Measurements from ENCODE around the gene FAM171A1. TPM values are rescaled to one million over a fixed set of nuclear protein-coding genes. Genes with fewer than 3 reads are reported as not detected.

The FAM171A1 gene
- total and polyA plus RNA-seq, 2 of the 13 experiments (the other 11 are each of a cell fraction or from before 2014, with no cell fraction given), result 21.5 to 34.7 TPM

DNA sequence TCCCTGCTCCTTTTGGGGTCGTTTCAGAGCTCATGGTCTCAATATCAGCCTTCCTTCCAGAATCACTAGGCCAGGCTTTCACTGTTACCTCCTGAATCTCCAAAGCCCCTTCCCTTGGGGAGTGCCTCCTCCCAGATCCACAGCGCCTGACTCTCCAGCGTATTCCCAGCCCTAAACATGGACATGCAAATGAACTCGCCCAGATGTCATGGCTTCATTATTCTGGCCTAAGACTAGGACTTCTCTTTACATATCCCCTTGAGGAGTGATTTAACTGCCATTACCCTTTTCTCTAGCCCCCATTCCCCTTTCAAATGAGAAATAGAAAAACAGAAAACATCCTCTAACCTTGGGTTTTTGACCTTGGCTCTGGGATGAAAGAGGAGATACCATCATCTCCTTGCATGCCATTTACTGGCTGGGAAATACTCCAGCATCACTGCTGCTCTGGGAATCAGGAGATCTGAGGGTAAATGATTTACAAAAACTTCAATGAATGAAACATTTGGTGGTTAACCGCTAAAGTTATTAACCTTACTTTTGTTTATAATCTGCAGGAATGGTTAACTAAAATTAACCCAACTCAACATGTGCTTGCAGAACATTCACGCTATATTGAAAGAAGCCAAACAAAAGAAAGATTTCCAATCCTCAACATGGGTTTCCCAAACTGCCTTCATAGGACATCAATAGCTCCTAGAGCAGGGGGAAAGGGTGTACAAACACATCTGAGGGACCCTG, 37.0 kb downstream of the FAM171A1 start (continued):
- TF ChIP-seq RBM22 (optimal IDR thresholded peaks at IDR 0.05; ENCODE audit: low read length) (no peak), ZFY (CRISPR knock-in tag; IDR thresholded peaks at IDR 0.05) (no peak; the same call in 1 of the 2 replicates), ZNF3 (CRISPR knock-in tag; IDR thresholded peaks at IDR 0.05) (no peak), ZNF605 (CRISPR knock-in tag; IDR thresholded peaks at IDR 0.05) (peak; percentile 29; the same call in 1 of the 2 replicates), ZSCAN20 (CRISPR knock-in tag; IDR thresholded peaks at IDR 0.05; ENCODE audit: borderline replicate concordance) (no peak), HNRNPUL1 (IDR thresholded peaks at IDR 0.05; ENCODE audit: low read depth, low read length) (no peak), ETV6 (CRISPR knock-in tag; conservative IDR thresholded peaks at IDR 0.05) (no peak), POLR2AphosphoS5 (IDR thresholded peaks at IDR 0.05; ENCODE audit: low read depth, low read length) (no peak), PPARG (CRISPR knock-in tag; conservative IDR thresholded peaks at IDR 0.05) (no peak; the same call in 1 of the 2 replicates), ZNF432 (CRISPR knock-in tag; IDR thresholded peaks at IDR 0.05; ENCODE audit: borderline replicate concordance) (no peak), ZNF460 (CRISPR knock-in tag; IDR thresholded peaks at IDR 0.05; ENCODE audit: borderline replicate concordance) (no peak), CAMTA2 (CRISPR knock-in tag; IDR thresholded peaks at IDR 0.05; ENCODE audit: borderline replicate concordance) (no peak), ZNF777 (CRISPR knock-in tag; IDR thresholded peaks at IDR 0.05) (no peak), ZNF253 (CRISPR knock-in tag; IDR thresholded peaks at IDR 0.05; ENCODE audit: borderline replicate concordance) (no peak), ZNF33B (CRISPR knock-in tag; IDR thresholded peaks at IDR 0.05) (no peak), ZBTB3 (CRISPR knock-in tag; IDR thresholded peaks at IDR 0.05; ENCODE audit: borderline replicate concordance, low read depth) (no peak)
- TF ChIP-seq, protein P1, sequence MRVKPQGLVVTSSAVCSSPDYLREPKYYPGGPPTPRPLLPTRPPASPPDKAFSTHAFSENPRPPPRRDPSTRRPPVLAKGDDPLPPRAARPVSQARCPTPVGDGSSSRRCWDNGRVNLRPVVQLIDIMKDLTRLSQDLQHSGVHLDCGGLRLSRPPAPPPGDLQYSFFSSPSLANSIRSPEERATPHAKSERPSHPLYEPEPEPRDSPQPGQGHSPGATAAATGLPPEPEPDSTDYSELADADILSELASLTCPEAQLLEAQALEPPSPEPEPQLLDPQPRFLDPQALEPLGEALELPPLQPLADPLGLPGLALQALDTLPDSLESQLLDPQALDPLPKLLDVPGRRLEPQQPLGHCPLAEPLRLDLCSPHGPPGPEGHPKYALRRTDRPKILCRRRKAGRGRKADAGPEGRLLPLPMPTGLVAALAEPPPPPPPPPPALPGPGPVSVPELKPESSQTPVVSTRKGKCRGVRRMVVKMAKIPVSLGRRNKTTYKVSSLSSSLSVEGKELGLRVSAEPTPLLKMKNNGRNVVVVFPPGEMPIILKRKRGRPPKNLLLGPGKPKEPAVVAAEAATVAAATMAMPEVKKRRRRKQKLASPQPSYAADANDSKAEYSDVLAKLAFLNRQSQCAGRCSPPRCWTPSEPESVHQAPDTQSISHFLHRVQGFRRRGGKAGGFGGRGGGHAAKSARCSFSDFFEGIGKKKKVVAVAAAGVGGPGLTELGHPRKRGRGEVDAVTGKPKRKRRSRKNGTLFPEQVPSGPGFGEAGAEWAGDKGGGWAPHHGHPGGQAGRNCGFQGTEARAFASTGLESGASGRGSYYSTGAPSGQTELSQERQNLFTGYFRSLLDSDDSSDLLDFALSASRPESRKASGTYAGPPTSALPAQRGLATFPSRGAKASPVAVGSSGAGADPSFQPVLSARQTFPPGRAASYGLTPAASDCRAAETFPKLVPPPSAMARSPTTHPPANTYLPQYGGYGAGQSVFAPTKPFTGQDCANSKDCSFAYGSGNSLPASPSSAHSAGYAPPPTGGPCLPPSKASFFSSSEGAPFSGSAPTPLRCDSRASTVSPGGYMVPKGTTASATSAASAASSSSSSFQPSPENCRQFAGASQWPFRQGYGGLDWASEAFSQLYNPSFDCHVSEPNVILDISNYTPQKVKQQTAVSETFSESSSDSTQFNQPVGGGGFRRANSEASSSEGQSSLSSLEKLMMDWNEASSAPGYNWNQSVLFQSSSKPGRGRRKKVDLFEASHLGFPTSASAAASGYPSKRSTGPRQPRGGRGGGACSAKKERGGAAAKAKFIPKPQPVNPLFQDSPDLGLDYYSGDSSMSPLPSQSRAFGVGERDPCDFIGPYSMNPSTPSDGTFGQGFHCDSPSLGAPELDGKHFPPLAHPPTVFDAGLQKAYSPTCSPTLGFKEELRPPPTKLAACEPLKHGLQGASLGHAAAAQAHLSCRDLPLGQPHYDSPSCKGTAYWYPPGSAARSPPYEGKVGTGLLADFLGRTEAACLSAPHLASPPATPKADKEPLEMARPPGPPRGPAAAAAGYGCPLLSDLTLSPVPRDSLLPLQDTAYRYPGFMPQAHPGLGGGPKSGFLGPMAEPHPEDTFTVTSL (CRISPR knock-in tag; IDR thresholded peaks at IDR 0.05; ENCODE audit: borderline replicate concordance), result 0 out of 2 replicates have a peak, but pooled peaks have one; percentile 41
- TF ChIP-seq, protein P2, sequence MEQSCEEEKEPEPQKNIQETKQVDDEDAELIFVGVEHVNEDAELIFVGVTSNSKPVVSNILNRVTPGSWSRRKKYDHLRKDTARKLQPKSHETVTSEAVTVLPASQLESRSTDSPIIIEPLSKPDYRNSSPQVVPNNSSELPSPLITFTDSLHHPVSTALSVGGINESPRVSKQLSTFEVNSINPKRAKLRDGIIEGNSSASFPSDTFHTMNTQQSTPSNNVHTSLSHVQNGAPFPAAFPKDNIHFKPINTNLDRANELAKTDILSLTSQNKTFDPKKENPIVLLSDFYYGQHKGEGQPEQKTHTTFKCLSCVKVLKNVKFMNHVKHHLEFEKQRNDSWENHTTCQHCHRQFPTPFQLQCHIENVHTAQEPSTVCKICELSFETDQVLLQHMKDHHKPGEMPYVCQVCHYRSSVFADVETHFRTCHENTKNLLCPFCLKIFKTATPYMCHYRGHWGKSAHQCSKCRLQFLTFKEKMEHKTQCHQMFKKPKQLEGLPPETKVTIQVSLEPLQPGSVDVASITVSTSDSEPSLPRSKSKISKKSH (CRISPR knock-in tag; IDR thresholded peaks at IDR 0.05; ENCODE audit: borderline replicate concordance), result no peak
- TF ChIP-seq, protein P3, sequence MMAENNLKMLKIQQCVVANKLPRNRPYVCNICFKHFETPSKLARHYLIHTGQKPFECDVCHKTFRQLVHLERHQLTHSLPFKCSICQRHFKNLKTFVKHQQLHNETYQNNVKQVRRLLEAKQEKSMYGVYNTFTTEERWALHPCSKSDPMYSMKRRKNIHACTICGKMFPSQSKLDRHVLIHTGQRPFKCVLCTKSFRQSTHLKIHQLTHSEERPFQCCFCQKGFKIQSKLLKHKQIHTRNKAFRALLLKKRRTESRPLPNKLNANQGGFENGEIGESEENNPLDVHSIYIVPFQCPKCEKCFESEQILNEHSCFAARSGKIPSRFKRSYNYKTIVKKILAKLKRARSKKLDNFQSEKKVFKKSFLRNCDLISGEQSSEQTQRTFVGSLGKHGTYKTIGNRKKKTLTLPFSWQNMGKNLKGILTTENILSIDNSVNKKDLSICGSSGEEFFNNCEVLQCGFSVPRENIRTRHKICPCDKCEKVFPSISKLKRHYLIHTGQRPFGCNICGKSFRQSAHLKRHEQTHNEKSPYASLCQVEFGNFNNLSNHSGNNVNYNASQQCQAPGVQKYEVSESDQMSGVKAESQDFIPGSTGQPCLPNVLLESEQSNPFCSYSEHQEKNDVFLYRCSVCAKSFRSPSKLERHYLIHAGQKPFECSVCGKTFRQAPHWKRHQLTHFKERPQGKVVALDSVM (CRISPR knock-in tag; IDR thresholded peaks at IDR 0.05), result no peak
- TF ChIP-seq, protein P4, sequence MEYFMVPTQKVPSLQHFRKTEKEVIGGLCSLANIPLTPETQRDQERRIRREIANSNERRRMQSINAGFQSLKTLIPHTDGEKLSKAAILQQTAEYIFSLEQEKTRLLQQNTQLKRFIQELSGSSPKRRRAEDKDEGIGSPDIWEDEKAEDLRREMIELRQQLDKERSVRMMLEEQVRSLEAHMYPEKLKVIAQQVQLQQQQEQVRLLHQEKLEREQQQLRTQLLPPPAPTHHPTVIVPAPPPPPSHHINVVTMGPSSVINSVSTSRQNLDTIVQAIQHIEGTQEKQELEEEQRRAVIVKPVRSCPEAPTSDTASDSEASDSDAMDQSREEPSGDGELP (IDR thresholded peaks at IDR 0.05; ENCODE audit: borderline replicate concordance, low read depth), result peak; percentile 46; the same call in 1 of the 2 replicates
